ENCODE data around the gene OTOS.

DNA sequence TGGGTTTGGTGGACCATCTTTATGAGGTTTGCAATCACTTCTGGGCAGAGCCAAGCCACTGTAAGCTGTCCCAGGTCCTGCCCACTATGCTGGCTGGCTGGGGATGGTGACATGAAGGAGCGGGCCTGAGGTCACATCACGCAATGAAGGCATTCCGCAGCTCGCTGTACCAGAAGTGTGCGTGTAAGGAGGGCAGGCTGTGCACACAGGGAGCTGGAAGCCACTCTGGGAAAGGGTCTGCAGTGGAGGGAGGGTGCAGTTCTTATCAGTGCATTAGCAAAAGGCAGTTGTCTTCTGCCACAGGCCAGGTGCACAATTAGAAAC lies 16.7 kb upstream of the OTOS start:
- TF ChIP-seq ZNF8 (CRISPR knock-in tag; IDR thresholded peaks at IDR 0.05): no peak
- no peak for TF ChIP-seq ISL1 (CRISPR knock-in tag; IDR thresholded peaks at IDR 0.05)
- TF ChIP-seq ZFP3 (CRISPR knock-in tag; IDR thresholded peaks at IDR 0.05): no peak
- TF ChIP-seq ZNF70 (CRISPR knock-in tag; IDR thresholded peaks at IDR 0.05): no peak
- TF ChIP-seq RARB (CRISPR knock-in tag; IDR thresholded peaks at IDR 0.05): no peak
- TF ChIP-seq, protein P1, sequence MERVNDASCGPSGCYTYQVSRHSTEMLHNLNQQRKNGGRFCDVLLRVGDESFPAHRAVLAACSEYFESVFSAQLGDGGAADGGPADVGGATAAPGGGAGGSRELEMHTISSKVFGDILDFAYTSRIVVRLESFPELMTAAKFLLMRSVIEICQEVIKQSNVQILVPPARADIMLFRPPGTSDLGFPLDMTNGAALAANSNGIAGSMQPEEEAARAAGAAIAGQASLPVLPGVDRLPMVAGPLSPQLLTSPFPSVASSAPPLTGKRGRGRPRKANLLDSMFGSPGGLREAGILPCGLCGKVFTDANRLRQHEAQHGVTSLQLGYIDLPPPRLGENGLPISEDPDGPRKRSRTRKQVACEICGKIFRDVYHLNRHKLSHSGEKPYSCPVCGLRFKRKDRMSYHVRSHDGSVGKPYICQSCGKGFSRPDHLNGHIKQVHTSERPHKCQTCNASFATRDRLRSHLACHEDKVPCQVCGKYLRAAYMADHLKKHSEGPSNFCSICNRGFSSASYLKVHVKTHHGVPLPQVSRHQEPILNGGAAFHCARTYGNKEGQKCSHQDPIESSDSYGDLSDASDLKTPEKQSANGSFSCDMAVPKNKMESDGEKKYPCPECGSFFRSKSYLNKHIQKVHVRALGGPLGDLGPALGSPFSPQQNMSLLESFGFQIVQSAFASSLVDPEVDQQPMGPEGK (CRISPR knock-in tag; IDR thresholded peaks at IDR 0.05; ENCODE audit: borderline replicate concordance): no peak
- no peak for TF ChIP-seq PPARA (CRISPR knock-in tag; IDR thresholded peaks at IDR 0.05; ENCODE audit: borderline replicate concordance)
- TF ChIP-seq, protein P2, sequence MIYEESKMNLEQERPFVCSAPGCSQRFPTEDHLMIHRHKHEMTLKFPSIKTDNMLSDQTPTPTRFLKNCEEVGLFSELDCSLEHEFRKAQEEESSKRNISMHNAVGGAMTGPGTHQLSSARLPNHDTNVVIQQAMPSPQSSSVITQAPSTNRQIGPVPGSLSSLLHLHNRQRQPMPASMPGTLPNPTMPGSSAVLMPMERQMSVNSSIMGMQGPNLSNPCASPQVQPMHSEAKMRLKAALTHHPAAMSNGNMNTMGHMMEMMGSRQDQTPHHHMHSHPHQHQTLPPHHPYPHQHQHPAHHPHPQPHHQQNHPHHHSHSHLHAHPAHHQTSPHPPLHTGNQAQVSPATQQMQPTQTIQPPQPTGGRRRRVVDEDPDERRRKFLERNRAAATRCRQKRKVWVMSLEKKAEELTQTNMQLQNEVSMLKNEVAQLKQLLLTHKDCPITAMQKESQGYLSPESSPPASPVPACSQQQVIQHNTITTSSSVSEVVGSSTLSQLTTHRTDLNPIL (CRISPR knock-in tag; IDR thresholded peaks at IDR 0.05; ENCODE audit: low read depth): no peak
- TF ChIP-seq CSDC2 (CRISPR knock-in tag; IDR thresholded peaks at IDR 0.05): no peak
- no peak for TF ChIP-seq TCF4 (CRISPR knock-in tag; IDR thresholded peaks at IDR 0.05; ENCODE audit: borderline replicate concordance)

Data from SK-N-SH treated with all-trans-retinoic acid at 6 μM for 48 hours (cell line).